OCI-LY3 (cell line): ENCODE data around the gene RHOB.

Experiments
- H2AFZ ChIP-seq: fragments of 200-600, 300-600 bp; shearing (Covaris generic); 2 replicates; pipeline ENCODE4 v1.6.0; 2014; ENCODE audit warnings: antibody characterized with exemption, low read depth, low read length
- H3K27ac ChIP-seq: fragments of 200-600, 300-600 bp; sonication (generic); 2 replicates; pipeline ENCODE4 v1.5.1; 2014; ENCODE audit warnings: mild to moderate bottlenecking, low read length, moderate library complexity, mixed read lengths
- H3K27me3 ChIP-seq: fragments of 200-600, 300-600 bp; sonication (generic); 2 replicates; pipeline ENCODE4 v1.6.1; 2014; ENCODE audit warnings: low read depth, low read length, mixed read lengths
- H3K36me3 ChIP-seq: fragments of 200-600, 300-600 bp; sonication (generic); replicated peaks from 2 replicates; pipeline ENCODE3; 2014; ENCODE audit warnings: low read depth, low read length, mixed read lengths
- H3K4me1 ChIP-seq: fragments of 300-600, 200-600 bp; sonication (generic); 2 replicates; pipeline ENCODE4 v1.6.1; 2014; ENCODE audit warnings: low read length, mixed read lengths
- H3K4me2 ChIP-seq: fragments of 200-600, 300-600 bp; sonication (generic); 2 replicates; pipeline ENCODE4 v1.6.1; 2014; ENCODE audit warnings: low read length, mixed read lengths
- H3K4me3 ChIP-seq: fragments of 300-600, 200-600 bp; sonication (generic); 2 replicates; pipeline ENCODE4 v1.5.1; 2014; ENCODE audit warnings: antibody characterized with exemption, mild to moderate bottlenecking, low read length, moderate library complexity
- H3K79me2 ChIP-seq: fragments of 300-600, 200-600 bp; shearing (Covaris generic); 2 replicates; pipeline ENCODE4 v1.6.1; 2014; ENCODE audit warnings: mild to moderate bottlenecking, low read length, mixed read lengths
- H3K9ac ChIP-seq: fragments of 300-600, 200-600 bp; shearing (Covaris generic); 2 replicates; pipeline ENCODE4 v1.6.0; 2014; ENCODE audit warnings: mild to moderate bottlenecking, low read length, moderate library complexity
- H3K9me3 ChIP-seq: fragments of 200-600, 300-600 bp; shearing (Covaris generic); 2 replicates; pipeline ENCODE4 v1.6.1; 2014; ENCODE audit warnings: low read length, mixed read lengths; ENCODE audit not compliant: insufficient read depth
- H4K20me1 ChIP-seq: fragments of 200-600, 300-600 bp; sonication (generic); 2 replicates; pipeline ENCODE4 v1.6.1; 2016; ENCODE audit warnings: low read length, mixed read lengths; ENCODE audit not compliant: insufficient read depth
- EZH2phosphoT487 ChIP-seq: fragments of 200-600 bp; shearing (Covaris generic); IDR thresholded peaks from 2 replicates; pipeline ENCODE4 v1.6.1; 2018; ENCODE audit warnings: antibody characterized with exemption, mixed run types, low read depth
- TF ChIP-seq, protein P1 (sequence below): fragments of 200-600, 300-600 bp; sonication (generic); IDR thresholded peaks from 2 replicates; pipeline ENCODE4 v1.5.1; 2014; ENCODE audit warnings: antibody characterized with exemption, low read length, low read depth

Gene RHOB

DNA sequence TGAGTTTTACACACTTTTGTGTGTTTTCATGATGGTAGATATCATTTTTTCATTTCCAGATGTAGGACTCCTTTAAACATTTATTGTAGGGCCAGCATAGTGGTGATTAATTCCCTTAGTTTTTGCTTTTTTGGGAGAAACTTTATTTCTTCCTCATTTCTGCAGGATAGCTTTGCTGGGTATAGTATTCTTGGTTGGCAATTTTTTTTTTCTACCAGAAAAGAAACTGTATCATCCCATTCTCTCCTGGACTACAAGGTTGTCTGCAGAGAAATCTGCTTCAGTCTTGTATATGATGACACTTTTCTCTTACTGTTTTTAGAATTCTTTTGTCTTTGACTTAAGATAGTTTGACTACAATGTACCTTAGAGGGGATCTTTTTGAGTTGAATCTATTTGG is 37.8 kb upstream of the RHOB start:
- no peak overlapping the region for H3K4me3 ChIP-seq
- 0 out of 2 replicates have a peak, but pooled peaks cover 2% of the 10 kb centered on the region for H3K4me1 ChIP-seq
- no peak overlapping the region for H2AFZ ChIP-seq
- H3K79me2 ChIP-seq: no peaks in the 10 kb centered on the region
- no peak overlapping the region for H3K4me2 ChIP-seq
- no peak overlapping the region for H3K27ac ChIP-seq
- H3K27me3 ChIP-seq: peaks cover 11% of the 10 kb centered on the region; the same call in 1 of the 2 replicates
- no peak for TF ChIP-seq EZH2phosphoT487
- no peaks in the 10 kb centered on the region for H4K20me1 ChIP-seq
- H3K9ac ChIP-seq: no peak overlapping the region
- peaks cover 13% of the 10 kb centered on the region; the same call in 1 of the 2 replicates for H3K9me3 ChIP-seq
- H3K36me3 ChIP-seq: no peaks in the 10 kb centered on the region

DNA sequence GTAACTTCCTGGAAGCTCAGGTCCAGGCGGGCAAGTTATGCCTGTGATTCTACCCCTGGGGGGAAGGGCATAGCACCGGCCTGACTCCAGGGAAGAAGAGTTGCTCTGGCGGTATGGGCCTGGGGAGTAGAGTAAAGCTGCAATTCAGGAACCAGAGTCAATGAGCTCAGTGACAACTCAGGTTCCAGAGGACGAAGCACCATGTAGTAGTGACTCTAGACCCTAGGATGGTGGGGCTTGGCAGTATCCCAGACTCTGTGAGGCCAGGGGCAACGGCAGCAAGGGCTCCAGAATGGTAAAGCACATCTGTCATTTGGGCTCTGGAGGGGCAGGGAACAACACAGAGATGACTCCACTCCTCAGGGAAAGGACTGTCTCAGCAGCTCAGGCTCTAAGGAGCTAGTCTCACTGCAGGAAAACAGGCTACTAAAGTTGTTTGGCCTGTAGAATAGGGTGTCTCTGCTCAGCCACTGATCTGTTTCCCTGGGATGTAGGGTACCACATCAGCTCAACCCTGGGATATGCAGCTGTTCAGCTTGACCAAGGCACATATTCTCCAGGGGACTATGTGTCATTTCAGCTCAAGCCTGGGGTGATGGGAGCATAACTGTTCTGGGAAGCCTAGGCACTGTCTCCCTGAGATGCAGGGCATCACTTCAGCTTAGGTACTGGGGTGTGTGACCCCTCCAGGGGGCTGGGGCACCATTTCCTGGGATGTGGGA is 36.2 kb upstream of the RHOB start:
- Histone ChIP-seq H3K4me1 (0 out of 2 replicates have a peak, but pooled peaks cover 2% of the 10 kb centered on the region), H3K79me2 (no peaks in the 10 kb centered on the region), H3K9me3 (peaks cover 13% of the 10 kb centered on the region; the same call in 1 of the 2 replicates), H2AFZ (no peak overlapping the region), H3K36me3 (no peaks in the 10 kb centered on the region), H3K4me3 (no peak overlapping the region), H3K9ac (no peak overlapping the region), H3K27me3 (peaks cover 10% of the 10 kb centered on the region; the same call in 1 of the 2 replicates), H3K27ac (no peak overlapping the region), H4K20me1 (no peaks in the 10 kb centered on the region), H3K4me2 (no peak overlapping the region)
- TF ChIP-seq EZH2phosphoT487: no peak
- TF ChIP-seq, protein P1, sequence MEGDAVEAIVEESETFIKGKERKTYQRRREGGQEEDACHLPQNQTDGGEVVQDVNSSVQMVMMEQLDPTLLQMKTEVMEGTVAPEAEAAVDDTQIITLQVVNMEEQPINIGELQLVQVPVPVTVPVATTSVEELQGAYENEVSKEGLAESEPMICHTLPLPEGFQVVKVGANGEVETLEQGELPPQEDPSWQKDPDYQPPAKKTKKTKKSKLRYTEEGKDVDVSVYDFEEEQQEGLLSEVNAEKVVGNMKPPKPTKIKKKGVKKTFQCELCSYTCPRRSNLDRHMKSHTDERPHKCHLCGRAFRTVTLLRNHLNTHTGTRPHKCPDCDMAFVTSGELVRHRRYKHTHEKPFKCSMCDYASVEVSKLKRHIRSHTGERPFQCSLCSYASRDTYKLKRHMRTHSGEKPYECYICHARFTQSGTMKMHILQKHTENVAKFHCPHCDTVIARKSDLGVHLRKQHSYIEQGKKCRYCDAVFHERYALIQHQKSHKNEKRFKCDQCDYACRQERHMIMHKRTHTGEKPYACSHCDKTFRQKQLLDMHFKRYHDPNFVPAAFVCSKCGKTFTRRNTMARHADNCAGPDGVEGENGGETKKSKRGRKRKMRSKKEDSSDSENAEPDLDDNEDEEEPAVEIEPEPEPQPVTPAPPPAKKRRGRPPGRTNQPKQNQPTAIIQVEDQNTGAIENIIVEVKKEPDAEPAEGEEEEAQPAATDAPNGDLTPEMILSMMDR: no peak

DNA sequence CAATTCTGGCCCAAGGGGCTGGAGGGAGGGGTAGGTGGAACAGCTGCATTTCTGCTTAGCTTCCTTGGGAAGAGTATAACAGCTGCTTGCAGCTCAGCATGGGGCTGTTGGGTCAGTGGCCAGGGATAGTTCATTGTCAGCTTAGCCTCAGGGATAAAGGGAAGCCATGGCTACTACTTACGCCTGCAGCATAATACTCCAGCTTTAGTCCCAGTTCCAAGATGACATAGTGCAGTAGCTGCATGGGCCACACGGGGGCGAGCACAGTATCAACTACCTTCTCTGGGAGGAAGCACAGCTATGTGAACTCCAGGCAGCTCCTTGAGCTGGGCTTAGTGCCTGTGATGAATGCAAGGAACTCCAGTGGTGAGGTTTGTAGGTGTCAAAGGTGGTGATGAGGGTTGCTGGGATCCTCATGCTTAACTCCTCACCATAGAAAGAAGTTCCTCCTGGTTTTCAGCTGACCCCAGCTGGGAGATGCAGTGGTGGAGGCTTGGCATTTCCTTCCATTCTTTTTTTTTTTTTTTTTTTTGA is 35.4 kb upstream of the RHOB start:
- Histone ChIP-seq H3K4me1 (0 out of 2 replicates have a peak, but pooled peaks cover 2% of the 10 kb centered on the region), H3K79me2 (no peaks in the 10 kb centered on the region), H4K20me1 (no peaks in the 10 kb centered on the region), H3K27me3 (peaks cover 10% of the 10 kb centered on the region), H3K9ac (no peak overlapping the region), H3K4me3 (no peak overlapping the region), H3K9me3 (peaks cover 13% of the 10 kb centered on the region; the same call in 1 of the 2 replicates), H3K36me3 (no peaks in the 10 kb centered on the region), H3K4me2 (no peak overlapping the region), H3K27ac (no peak overlapping the region), H2AFZ (peak overlapping the region; percentile 77; the same call in 1 of the 2 replicates)
- TF ChIP-seq, protein P1: peak; percentile 69
- no peak for TF ChIP-seq EZH2phosphoT487

DNA sequence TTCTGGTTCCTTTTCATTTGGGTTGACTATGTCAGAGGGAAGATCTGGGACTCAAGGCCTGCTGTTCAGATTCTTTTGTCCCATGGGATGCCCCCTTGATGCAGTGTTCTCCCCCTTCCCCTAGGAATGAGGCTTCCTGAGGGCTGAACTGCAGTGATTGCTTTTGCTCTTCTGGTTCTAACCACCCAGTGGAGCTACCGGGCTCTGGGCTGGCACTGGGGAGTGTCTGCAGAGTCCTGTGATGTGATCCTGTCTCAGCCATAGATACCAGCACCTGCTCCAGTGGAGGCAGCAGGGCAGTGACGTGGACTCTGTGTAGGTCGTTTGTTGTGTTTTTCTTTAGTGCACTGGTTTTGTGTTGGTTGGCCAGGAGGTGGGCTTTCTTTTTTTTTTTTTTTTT is 32.1 kb upstream of the RHOB start:
- Histone ChIP-seq H3K4me2 (no peak overlapping the region), H3K4me3 (no peak overlapping the region), H4K20me1 (no peaks in the 10 kb centered on the region), H3K9ac (no peak overlapping the region), H2AFZ (no peak overlapping the region), H3K27ac (no peak overlapping the region), H3K36me3 (no peaks in the 10 kb centered on the region), H3K27me3 (peaks cover 14% of the 10 kb centered on the region), H3K9me3 (0 out of 2 replicates have a peak, but pooled peaks cover 3% of the 10 kb centered on the region), H3K79me2 (no peaks in the 10 kb centered on the region), H3K4me1 (0 out of 2 replicates have a peak, but pooled peaks cover 2% of the 10 kb centered on the region)
- TF ChIP-seq, protein P1: no peak
- no peak for TF ChIP-seq EZH2phosphoT487
